GM18873 (cell line): ENCODE measurements around the gene HNF4A.

Experiments
- ATAC-seq: cut with Tn5 transposase; IDR thresholded peaks from one replicate; pipeline ENCODE4 v1.9.1; 2021; ENCODE audit warnings: mild to moderate bottlenecking, moderate library complexity, moderate number of reproducible peaks; ENCODE audit not compliant: unreplicated experiment, low FRiP score

HNF4A gene

DNA sequence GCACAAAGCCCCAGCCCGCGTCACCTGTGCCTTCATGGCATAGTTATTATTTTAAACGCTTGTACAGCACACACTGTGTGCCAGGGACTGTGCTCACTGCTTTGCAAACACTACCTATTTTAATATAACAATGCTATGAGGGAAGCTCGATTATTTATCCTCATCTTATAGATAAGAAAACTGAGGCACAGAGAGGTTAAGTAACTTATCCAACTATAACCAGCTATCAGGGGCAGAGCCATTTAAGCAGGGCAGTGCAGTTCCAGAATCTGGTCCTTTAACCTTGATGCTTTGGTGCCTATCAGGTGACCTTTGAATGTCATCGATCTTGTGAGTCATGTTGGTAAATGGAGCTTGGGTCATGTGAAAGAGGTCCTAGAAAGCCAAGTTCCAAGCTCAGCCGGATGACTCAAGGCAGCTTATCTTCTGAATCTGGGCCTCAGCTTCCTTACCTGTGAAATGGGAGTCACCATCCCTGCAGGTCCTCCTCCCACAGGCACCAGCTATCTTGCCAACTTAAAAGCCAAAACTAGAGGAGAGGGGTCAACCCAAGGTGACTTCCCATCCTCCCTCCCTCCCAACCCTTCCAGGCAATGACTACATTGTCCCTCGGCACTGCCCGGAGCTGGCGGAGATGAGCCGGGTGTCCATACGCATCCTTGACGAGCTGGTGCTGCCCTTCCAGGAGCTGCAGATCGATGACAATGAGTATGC, 63.8 kb downstream of the HNF4A start:
- no peak for ATAC-seq

DNA sequence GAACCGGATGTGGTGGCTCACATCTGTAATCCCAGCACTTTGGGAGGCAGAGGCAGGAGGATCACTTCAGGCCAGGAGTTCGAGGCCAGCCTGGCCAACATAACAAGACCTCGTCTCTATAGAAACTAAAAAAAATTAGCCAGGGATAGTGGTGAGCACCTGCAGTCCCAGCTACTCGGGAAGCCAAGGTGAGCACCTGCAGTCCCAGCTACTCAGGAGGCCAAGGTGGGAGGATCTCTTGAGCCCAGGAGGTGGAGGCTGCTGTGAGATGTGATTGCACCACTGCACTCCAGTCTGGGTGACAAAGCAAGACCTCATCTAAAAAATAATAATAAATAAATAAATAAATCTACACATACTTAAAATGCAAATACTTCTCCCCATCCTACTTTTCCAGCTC, 65.0 kb downstream of the HNF4A start:
- no peak for ATAC-seq

DNA sequence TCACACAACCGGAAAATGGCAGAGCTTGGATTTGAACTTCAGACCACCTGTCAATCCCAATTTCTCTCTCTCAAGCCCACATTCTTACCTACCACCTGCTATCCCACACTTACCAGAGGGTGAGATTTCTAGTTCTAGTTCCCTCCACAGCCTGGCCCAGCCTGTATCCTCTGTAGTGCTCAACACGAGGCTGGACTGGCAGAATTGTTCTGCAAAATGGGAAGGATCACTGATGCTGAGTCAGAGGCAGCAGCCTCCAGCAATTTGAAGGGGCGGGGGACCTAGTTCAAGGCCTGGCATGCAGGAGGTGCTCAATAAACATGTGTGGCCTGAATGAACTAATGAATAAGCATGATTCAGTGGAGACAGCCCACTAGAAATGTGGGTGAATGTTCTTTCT, 66.6 kb downstream of the HNF4A start:
- no peak for ATAC-seq

DNA sequence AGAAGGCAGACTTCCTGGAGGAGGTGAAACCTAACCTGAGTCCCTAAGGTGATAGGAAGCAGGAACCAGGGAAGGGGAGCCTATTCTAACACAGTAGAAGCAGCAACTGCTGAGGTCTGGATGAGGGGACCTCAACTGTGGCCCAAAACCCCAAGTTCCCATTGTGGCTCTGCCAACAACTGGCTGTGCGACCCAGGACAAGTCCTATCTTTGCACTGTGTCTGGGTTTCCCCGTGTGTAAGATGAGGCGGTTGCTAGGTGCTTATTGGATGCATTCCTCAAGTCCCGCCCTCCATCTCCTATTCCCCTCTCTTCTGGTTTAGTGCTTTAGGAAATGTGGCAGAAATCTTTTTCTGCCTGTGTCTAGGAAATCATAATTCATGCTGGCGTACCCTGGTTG, 68.0 kb downstream of the HNF4A start:
- ATAC-seq, result no peak

DNA sequence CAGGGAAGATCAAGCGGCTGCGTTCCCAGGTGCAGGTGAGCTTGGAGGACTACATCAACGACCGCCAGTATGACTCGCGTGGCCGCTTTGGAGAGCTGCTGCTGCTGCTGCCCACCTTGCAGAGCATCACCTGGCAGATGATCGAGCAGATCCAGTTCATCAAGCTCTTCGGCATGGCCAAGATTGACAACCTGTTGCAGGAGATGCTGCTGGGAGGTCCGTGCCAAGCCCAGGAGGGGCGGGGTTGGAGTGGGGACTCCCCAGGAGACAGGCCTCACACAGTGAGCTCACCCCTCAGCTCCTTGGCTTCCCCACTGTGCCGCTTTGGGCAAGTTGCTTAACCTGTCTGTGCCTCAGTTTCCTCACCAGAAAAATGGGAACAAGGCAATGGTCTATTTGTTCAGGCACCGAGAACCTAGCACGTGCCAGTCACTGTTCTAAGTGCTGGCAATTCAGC, 68.6 kb downstream of the HNF4A start:
- no peak for ATAC-seq

DNA sequence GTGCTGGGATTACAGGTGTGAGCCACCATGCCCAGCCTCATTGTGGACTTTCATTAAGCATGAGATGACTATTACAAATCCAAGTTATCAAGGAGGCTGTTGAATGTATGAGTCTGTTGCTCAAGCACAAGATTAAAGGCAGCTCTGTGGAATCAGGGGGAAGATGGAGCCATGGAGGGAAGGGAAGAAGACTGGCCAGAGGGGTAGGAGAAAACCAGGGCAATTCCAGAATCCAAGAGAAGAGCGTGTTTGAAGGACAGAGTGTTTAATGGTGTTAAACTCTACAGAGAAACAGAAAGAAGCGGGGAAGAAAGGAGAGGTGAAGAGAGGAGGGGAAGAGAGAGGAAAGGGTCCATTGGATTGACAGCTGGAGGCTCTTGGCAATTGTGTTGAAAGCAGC, 70.4 kb downstream of the HNF4A start:
- ATAC-seq, result no peak

DNA sequence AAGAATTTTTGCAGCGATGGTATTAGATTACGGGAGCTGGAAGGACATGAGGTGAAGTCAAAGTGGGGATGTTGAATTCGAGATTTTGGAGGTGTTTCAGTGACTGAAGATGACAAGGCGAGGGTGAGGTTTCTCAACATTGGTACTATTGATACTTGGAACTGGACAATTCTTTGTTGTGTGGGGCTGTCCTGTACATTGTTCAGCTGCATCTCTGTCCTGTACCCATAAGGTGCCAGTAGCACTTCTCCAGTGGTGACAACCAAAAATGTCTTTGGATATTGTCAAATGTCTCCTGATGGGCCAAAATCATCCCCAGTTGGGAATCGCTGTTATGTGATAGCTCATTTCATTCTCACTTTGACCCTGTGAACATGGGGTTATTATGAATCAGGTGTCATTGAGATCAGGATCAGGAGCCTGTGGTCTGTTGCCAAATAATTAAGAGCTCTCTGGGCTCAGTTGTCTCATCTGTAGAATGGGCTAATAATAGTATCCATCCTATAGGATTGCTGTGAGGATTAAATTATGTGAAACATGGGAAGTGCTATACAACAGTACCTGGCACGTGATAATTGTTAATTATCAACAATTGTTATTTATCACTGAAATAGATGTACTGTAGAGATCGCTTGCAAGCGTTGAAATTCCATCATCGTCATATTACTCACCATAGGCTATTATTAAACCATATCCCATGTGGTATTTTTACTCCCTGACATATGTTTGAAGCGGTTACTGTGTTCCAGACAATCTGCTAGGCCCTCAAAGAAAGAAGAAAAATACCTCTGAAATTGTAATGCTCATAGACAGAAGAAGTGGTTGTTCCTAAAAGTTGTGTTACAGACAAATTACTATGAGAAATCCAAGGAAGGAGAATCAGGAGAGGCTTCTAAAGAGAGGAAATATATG, 71.6 kb downstream of the HNF4A start:
- no peak for ATAC-seq

DNA sequence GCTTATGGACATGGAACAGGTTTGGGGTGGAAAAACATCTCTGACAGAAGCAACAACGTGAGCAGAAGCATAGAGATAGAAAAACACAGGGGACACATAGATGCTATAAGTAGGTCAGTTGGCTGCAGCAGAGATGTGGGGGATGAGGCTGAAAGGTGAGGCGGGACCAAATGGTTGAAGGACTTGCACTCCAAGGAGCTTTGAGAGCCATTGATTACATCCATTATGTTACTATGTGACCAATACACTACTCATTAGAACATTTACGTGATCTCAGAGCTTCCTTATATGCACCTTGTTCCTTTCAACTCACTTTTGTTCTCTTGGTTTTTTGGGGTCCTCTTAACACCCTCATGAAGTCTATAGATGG, 72.3 kb downstream of the HNF4A start:
- ATAC-seq, result no peak

DNA sequence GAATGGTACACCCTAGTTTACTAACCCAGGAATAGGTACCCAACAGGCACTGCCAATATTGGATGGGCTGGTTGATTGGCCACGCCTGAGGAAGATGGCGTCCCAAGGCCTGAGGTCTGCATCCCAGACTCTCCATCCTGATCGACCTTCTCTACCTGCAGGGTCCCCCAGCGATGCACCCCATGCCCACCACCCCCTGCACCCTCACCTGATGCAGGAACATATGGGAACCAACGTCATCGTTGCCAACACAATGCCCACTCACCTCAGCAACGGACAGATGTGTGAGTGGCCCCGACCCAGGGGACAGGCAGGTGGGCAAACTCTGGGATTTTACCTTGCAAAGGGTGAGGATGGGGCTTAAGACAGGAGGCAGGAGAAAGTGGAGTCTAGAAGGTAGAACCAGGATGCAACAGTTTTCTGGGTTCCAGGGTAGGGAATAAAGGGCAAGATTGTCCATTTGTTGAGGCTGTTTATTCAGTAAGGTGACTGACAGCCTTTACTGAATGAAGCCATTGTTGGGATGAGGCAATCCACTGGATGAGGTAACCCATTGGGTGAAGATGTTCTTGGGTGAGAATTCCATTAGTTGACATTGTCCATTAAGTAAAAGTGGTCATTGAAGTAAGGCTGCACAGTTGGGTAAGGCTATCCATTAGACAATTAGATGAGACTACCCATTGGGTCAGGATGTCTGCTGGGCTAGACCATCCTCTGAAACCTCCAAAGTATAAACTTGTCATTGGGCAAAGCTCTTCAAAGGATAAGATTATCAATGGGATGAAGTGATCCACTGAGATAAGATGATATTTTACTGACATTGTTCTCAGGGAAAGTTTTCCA, 72.9 kb downstream of the HNF4A start:
- no peak for ATAC-seq

DNA sequence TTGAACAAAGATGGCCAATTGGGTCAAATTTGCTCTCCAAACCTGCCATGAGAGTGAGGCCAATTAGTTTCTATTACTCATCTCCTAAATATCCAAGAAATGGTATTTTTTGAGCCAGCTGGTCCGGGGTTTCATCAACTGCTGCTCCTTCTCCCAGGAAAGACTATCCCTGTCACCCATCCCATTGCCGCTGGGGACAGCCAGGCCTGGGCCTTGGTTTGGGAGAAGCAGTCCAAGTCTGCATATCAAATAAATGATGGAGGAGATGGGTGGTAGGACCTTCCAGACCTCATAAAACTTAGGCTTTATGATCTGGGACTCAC, 73.5 kb downstream of the HNF4A start:
- no peak for ATAC-seq

DNA sequence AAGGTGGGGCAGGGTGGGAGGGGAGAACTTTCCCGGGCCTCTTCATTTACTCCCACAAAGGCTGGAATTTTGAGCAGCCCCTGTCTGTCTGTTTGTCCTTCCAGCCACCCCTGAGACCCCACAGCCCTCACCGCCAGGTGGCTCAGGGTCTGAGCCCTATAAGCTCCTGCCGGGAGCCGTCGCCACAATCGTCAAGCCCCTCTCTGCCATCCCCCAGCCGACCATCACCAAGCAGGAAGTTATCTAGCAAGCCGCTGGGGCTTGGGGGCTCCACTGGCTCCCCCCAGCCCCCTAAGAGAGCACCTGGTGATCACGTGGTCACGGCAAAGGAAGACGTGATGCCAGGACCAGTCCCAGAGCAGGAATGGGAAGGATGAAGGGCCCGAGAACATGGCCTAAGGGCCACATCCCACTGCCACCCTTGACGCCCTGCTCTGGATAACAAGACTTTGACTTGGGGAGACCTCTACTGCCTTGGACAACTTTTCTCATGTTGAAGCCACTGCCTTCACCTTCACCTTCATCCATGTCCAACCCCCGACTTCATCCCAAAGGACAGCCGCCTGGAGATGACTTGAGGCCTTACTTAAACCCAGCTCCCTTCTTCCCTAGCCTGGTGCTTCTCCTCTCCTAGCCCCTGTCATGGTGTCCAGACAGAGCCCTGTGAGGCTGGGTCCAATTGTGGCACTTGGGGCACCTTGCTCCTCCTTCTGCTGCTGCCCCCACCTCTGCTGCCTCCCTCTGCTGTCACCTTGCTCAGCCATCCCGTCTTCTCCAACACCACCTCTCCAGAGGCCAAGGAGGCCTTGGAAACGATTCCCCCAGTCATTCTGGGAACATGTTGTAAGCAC, 74.1 kb downstream of the HNF4A start:
- no peak for ATAC-seq

DNA sequence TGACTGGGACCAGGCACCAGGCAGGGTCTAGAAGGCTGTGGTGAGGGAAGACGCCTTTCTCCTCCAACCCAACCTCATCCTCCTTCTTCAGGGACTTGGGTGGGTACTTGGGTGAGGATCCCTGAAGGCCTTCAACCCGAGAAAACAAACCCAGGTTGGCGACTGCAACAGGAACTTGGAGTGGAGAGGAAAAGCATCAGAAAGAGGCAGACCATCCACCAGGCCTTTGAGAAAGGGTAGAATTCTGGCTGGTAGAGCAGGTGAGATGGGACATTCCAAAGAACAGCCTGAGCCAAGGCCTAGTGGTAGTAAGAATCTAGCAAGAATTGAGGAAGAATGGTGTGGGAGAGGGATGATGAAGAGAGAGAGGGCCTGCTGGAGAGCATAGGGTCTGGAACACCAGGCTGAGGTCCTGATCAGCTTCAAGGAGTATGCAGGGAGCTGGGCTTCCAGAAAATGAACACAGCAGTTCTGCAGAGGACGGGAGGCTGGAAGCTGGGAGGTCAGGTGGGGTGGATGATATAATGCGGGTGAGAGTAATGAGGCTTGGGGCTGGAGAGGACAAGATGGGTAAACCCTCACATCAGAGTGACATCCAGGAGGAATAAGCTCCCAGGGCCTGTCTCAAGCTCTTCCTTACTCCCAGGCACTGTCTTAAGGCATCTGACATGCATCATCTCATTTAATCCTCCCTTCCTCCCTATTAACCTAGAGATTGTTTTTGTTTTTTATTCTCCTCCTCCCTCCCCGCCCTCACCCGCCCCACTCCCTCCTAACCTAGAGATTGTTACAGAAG, 75.0 kb downstream of the HNF4A start:
- no peak for ATAC-seq

DNA sequence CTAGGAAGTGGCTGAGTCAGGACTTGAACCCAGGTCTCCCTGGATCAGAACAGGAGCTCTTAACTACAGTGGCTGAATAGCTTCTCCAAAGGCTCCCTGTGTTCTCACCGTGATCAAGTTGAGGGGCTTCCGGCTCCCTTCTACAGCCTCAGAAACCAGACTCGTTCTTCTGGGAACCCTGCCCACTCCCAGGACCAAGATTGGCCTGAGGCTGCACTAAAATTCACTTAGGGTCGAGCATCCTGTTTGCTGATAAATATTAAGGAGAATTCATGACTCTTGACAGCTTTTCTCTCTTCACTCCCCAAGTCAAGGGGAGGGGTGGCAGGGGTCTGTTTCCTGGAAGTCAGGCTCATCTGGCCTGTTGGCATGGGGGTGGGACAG, 75.6 kb downstream of the HNF4A start:
- no peak for ATAC-seq

DNA sequence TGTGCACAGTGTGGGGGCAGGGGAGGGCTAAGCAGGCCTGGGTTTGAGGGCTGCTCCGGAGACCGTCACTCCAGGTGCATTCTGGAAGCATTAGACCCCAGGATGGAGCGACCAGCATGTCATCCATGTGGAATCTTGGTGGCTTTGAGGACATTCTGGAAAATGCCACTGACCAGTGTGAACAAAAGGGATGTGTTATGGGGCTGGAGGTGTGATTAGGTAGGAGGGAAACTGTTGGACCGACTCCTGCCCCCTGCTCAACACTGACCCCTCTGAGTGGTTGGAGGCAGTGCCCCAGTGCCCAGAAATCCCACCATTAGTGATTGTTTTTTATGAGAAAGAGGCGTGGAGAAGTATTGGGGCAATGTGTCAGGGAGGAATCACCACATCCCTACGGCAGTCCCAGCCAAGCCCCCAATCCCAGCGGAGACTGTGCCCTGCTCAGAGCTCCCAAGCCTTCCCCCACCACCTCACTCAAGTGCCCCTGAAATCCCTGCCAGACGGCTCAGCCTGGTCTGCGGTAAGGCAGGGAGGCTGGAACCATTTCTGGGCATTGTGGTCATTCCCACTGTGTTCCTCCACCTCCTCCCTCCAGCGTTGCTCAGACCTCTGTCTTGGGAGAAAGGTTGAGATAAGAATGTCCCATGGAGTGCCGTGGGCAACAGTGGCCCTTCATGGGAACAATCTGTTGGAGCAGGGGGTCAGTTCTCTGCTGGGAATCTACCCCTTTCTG, 76.2 kb downstream of the HNF4A start:
- ATAC-seq, result no peak

DNA sequence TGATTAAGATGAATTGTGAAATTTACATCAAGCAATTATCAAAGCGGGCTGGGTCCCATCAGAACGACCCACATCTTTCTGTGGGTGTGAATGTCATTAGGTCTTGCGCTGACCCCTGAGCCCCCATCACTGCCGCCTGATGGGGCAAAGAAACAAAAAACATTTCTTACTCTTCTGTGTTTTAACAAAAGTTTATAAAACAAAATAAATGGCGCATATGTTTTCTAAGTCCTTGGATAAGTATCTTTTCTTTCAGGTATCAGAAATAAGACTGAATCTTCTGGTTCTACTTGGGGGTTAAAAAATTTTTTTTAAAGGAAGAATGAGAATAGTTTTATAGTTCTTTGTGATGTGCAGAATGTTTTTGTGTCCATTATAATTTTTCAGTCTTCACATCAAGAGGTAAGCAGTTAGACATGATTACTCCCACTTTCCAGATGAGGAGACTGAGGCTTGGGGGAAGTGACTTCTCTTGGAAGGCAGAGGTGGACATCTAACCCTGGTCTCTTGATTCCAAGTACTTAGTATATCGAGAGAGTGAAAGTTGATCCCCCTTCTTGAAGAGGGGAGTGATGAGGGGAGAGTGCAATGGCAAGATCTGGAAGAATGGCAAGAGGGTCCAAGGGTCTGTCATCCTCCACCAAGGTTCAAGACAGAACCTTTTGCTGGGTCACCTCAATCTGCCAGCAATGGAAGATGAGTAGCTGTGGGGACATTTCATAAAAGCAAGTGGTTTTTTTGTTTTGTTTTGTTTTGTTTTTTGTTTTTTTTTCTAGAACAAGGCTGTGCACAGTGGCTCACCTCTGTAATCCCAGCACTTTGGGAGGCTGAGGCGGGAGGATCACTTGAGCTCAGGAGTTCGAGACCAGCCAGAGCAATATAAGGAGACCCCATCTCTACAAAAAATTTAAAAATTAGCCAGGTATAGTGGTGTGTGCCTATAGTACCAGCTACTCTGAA, 77.4 kb downstream of the HNF4A start:
- no peak for ATAC-seq

DNA sequence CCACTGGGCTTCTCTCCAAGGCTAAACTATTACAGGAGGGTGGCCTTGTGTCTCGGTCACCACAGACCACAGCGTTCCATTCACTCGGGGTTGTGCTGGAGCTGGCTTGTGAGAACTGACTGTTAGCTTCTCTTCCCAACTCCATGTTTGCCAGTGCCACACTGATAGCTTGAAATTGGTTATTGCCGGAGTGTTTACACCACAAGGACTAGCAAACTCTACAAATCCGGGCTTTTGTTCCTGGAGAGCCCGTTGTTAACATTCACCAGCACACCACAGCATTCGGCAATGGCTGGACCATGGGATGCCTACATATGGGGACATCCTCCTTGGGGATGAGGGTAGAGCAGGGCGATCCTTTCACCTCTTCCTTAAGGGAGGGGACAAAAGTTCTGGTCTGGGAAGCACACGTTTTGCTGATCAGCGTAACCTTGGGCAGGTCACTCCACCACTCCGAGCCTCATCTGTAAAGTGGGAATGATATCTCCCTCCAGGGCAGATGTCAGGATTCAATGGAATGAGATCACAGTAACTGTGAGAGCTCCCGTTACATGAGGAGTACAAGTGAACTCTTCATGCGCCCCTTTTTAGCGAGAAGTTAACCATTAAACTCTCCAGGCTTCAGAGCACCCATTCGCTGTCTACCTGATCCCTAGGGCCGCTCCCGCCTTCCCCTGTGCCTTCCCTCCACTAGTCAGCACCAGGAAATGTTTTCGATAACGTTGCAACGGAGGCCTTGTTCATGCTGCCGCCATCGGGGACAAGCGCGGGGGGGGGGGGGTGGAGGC, 78.4 kb downstream of the HNF4A start:
- ATAC-seq, result no peak
